ENCODE measurements around the gene NFATC1. TPM values are rescaled to one million over a fixed set of nuclear protein-coding genes. Genes with fewer than 3 reads are reported as not detected.

Gene NFATC1
- total RNA-seq, 1 donor from 2014 or later = 0.46 TPM

- no peak overlapping the region for H3K4me3 ChIP-seq (ENCODE audit: low read depth, low read length)
- TF ChIP-seq CTCF (conservative IDR thresholded peaks at IDR 0.05; ENCODE audit: low read depth, low read length) = no peak
- no peak for DNase-seq (ENCODE audit: low read depth)
These were observed 180.4 kb downstream of the NFATC1 start for GRCh38 chr18:79575891-79576685.

GRCh38 chr18:79576686-79577351 lies 181.1 kb downstream of the NFATC1 start:
- TF ChIP-seq CTCF (conservative IDR thresholded peaks at IDR 0.05; ENCODE audit: low read depth, low read length) = no peak
- no peak overlapping the region for H3K4me3 ChIP-seq (ENCODE audit: low read depth, low read length)
- no peak for DNase-seq (ENCODE audit: low read depth)

- TF ChIP-seq CTCF (conservative IDR thresholded peaks at IDR 0.05; ENCODE audit: low read depth, low read length) = no peak
- DNase-seq (ENCODE audit: low read depth) = no peak
- H3K4me3 ChIP-seq (ENCODE audit: low read depth, low read length) = no peak overlapping the region
These were observed 182.0 kb downstream of the NFATC1 start for GRCh38 chr18:79577451-79578395.

GRCh38 chr18:79578396-79579260 lies 182.9 kb downstream of the NFATC1 start:
- no peak overlapping the region for H3K4me3 ChIP-seq (ENCODE audit: low read depth, low read length)
- TF ChIP-seq CTCF (conservative IDR thresholded peaks at IDR 0.05; ENCODE audit: low read depth, low read length) = no peak
- no peak for DNase-seq (ENCODE audit: low read depth)

Data from epithelial cell of proximal tubule (primary cell).